Neural progenitor cell (in vitro differentiated cells): ENCODE results near the gene MEI1.

Experiments used
- CTCF ChIP-seq: fragments of 200-600 bp; sonication (generic); IDR thresholded peaks from 2 replicates; pipeline ENCODE4 v1.5.1; 2017; ENCODE audit warnings: antibody characterized with exemption, mild to moderate bottlenecking
- EZH2 ChIP-seq: fragments of 200-600 bp; sonication (generic); IDR thresholded peaks from 2 replicates; pipeline ENCODE4 v1.6.1; 2017; ENCODE audit warnings: antibody characterized with exemption, mild to moderate bottlenecking, moderate library complexity
- EZH2phosphoT487 ChIP-seq: fragments of 200-600 bp; sonication (generic); IDR thresholded peaks from 2 replicates; pipeline ENCODE4 v1.6.1; 2017; ENCODE audit warnings: antibody characterized with exemption

GRCh38 chr22:41830174-41830573, 130.9 kb downstream of the MEI1 start:
- TF ChIP-seq EZH2phosphoT487 (no peak), CTCF (peak; percentile 24), EZH2 (no peak)
